ENCODE data around the gene RNPEP.

DNA sequence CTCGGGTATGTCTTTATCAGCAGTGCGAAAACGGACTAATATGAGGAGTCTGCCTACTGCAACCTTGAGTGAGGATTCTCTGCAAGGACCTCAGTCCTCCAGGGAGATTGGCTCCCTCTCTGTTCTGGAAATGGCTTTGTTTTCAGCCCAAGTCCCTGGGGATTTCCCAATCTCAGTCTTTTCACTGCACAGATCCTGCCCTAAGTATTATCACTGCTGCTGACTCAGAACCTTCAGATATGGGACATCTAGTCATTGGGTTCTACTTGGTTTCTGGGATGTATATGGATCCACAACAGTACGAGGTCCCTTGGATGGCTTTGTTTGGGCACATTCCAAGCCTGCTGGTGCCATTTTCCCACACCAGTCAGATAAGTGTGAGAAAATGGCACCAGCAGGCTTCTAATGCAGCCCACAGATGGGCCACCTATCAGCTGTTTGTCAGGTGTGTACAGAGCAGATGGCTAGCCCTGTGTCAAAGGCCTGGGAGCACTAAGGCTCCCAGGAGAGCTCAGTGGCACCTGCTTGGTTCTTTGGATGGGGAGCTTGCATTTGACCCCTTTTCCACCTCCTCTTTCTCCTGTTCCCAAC lies 55.4 kb downstream of the RNPEP start:
- TF ChIP-seq CTCF (IDR thresholded peaks at IDR 0.05; ENCODE audit: low read depth, low read length, poor library complexity, severe bottlenecking) (no peak), EZH2phosphoT487 (IDR thresholded peaks at IDR 0.05; ENCODE audit: borderline replicate concordance, low read length) (no peak)

Data from DOHH2 (cell line).